Stimulated activated CD8-positive, alpha-beta memory T cell treated with anti-CD3 and anti-CD28 coated beads, Interleukin-4, amount 100 ng/mL, for 48 hours (primary cell): ENCODE data around the gene SLC66A1.

Source experiments
- DNase-seq: peaks from one replicate; pipeline ENCODE4 v3.0.0-alpha.2; 2020

Gene SLC66A1

GRCh38 chr1:19365721-19366120, 53.6 kb downstream of the SLC66A1 start:
- DNase-seq: no peak

GRCh38 chr1:19366599-19367536, 54.7 kb downstream of the SLC66A1 start:
- no peak for DNase-seq

- DNase-seq: no peak
Measured at GRCh38 chr1:19367584-19368041, 55.5 kb downstream of the SLC66A1 start.

GRCh38 chr1:19368050-19368449, 55.9 kb downstream of the SLC66A1 start:
- DNase-seq: no peak

- no peak for DNase-seq
Measured at GRCh38 chr1:19368964-19369363, 56.8 kb downstream of the SLC66A1 start.

GRCh38 chr1:19369396-19370090, 57.4 kb downstream of the SLC66A1 start:
- no peak for DNase-seq

- no peak for DNase-seq
Measured at GRCh38 chr1:19370453-19371170, 58.5 kb downstream of the SLC66A1 start.

GRCh38 chr1:19371226-19372135, 59.4 kb downstream of the SLC66A1 start:
- no peak for DNase-seq

GRCh38 chr1:19372136-19372514, 60.0 kb downstream of the SLC66A1 start:
- DNase-seq: no peak

GRCh38 chr1:19372602-19373001, 60.5 kb downstream of the SLC66A1 start:
- no peak for DNase-seq

- no peak for DNase-seq
Measured at GRCh38 chr1:19373211-19374082, 61.3 kb downstream of the SLC66A1 start.

GRCh38 chr1:19374083-19374801, 62.1 kb downstream of the SLC66A1 start:
- no peak for DNase-seq

- no peak for DNase-seq
Measured at GRCh38 chr1:19374926-19375325, 62.8 kb downstream of the SLC66A1 start.

GRCh38 chr1:19375631-19376400, 63.7 kb downstream of the SLC66A1 start:
- DNase-seq: no peak

GRCh38 chr1:19376428-19377372, 64.6 kb downstream of the SLC66A1 start:
- no peak for DNase-seq

- DNase-seq: peak; percentile 52
Measured at GRCh38 chr1:19377812-19378718, 65.9 kb downstream of the SLC66A1 start.
